Epithelial cell of proximal tubule (primary cell): ENCODE measurements around the gene SERTAD1. TPM values are rescaled to one million over a fixed set of nuclear protein-coding genes. Genes with fewer than 3 reads are reported as not detected.

Experiments used
- DNase-seq: peaks from one replicate; pipeline ENCODE4 v3.0.0-alpha.2; 2011; ENCODE audit warnings: low read depth
- H3K4me3 ChIP-seq: 2 replicates; pipeline ENCODE4 v1.5.1; 2011; ENCODE audit warnings: low read depth, mild to moderate bottlenecking, low read length
- CTCF ChIP-seq: conservative IDR thresholded peaks from 2 replicates; pipeline ENCODE4 v1.5.1; 2012; ENCODE audit warnings: low read depth, mild to moderate bottlenecking, low read length
- total RNA-seq: library from RNA; depleted of rRNA; stranded (reverse); fragments of >200 nt; gene quantifications from 2 replicates; pipeline ENCODE4 v1.2.3, GENCODE V29; 2015

Gene SERTAD1, protein sequence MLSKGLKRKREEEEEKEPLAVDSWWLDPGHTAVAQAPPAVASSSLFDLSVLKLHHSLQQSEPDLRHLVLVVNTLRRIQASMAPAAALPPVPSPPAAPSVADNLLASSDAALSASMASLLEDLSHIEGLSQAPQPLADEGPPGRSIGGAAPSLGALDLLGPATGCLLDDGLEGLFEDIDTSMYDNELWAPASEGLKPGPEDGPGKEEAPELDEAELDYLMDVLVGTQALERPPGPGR
- 14.2 and 14.5 TPM in 2 replicates for total RNA-seq

GRCh38 chr19:40425450-40426287 lies at the start of gene SERTAD1:
Gene SERTAD1, minus strand, starts transcription at chr19:40425992. Its CDS starts 2,446 bp downstream, at chr19:40423546.
- H3K4me3 ChIP-seq: peak within 1 kb of the TSS; percentile 74
- DNase-seq: peak; percentile 88
- TF ChIP-seq CTCF: peak; percentile 57

DNA sequence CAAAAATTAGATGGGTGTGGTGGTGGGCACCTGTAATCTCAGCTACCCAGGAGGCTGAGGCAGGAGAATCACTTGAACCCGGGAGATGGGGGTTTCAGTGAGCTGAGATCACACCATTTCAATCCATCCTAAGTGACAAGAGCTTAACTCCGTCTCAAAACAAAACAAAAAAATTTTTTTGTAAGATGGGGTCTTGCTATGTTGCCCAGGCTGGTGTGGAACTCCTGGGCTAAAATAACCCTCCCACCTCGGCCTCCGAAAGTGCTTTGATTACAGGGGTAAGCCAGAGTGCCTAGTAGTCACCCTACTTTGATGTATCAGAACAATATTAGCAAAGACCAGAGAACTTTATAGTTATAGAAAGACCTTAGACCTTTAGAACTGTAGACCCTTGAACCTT lies 48.9 kb upstream of the SERTAD1 start:
- no peak for DNase-seq
- TF ChIP-seq CTCF: no peak
- no peak overlapping the region for H3K4me3 ChIP-seq

DNA sequence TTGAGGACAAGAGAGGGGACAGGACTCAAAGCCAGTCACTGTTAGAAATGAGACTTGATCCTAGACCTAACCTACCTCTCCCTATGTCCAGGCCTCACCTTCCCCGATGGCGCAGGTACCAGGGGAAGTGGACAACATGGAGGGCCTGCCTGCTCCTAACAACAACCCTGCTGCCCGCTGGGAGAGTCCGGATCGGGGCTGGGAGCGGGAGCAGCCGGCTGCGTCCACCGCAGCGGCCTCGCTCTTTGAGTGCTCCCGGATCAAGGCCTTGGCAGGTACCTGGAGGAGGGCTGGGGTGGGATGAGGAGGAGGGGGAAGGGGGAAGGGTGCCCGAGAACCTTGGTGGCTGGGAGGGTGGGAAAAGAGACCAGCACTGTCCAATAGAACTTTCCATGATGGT lies 46.7 kb upstream of the SERTAD1 start:
- no peak for DNase-seq
- H3K4me3 ChIP-seq: no peak overlapping the region
- TF ChIP-seq CTCF: no peak

DNA sequence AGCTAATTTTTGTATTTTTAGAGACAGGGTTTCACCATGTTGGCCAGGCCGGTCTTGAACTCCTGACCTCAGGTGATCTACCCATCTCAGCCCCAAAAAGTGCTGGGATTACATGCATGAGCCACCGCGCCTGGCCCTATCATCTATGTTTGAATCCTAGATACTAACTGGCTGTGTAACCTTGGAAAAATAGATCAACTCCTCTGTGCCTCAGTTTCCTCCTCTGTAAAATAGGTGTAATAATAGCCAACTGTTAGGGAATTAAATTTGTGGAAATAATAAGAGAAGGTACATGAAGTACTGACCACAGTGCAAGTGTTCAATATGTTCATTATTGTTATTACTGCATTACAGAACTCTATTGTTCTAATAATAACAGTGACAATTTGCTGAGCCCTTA lies 45.3 kb upstream of the SERTAD1 start:
- H3K4me3 ChIP-seq: no peak overlapping the region
- no peak for TF ChIP-seq CTCF
- DNase-seq: no peak

GRCh38 chr19:40469011-40469410 lies 43.2 kb upstream of the SERTAD1 start:
- no peak for DNase-seq
- H3K4me3 ChIP-seq: no peak overlapping the region
- no peak for TF ChIP-seq CTCF

DNA sequence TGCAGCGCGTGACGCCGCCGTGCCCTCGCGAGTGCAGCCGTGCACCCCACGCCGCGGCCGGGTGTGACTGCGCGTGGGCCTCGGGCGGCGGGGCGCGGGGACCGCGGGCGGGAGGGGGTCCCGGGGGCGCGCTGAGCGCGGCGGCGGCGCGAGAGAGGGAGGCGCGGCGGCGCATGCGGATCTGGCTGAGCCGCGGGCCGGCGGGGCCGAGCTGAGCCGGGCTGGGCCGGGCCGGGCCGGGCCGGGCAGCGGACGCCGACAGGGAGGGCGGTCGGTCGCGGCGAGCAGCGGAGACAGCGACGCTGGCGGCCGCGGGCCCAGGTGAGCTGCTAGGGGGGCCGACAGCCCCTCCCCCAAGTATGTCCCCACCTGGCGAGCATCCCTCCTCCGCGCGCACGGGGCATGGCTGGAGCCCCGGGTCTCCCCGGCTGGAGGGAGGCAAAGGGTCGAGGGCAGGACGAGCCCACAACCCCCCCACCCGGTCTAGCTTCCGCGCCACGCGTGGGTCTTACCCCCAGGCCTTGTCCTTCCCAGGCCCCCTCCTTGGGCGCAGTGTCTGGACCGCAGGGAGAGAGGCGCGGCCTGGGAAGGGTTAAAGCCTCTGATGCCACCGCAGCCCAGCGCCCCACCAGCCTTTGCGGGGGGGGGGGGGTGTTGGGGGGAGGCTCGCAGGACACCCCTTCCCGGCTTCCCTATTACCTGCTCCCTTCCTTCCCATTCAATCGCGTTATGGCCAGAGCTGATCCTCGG lies 41.4 kb upstream of the SERTAD1 start, which contains the start of gene SPTBN4:
Gene SPTBN4 (plus strand): TSS at position 17 of the 750 bp plus-strand sequence. CDS start 5,621 bp downstream, outside the sequence.
- DNase-seq: no peak
- no peak for TF ChIP-seq CTCF
- H3K4me3 ChIP-seq: peak within 1 kb of the TSS; percentile 54
